BJ (cell line): Measurements from ENCODE around the gene TTC27. TPM values are rescaled to one million over a fixed set of nuclear protein-coding genes. Genes with fewer than 3 reads are reported as not detected.

Experiments used
- CTCF ChIA-PET: fragments of 350-600 bp; formaldehyde crosslinking; extraction: SDS; loops from one replicate; lab custom pipeline; 2021; ENCODE audit warnings: antibody characterized with exemption, inconsistent platforms; lab: Yijun Ruan, JAX
- POLR2A ChIA-PET: fragments of 300-600 bp; sonication (Branson Sonifier 250); formaldehyde crosslinking; extraction: SDS; loops from one replicate; lab custom pipeline; 2021; ENCODE audit warnings: antibody characterized with exemption; lab: Charles Lee
- DNase-seq: peaks from one replicate; pipeline ENCODE4 v3.0.0-alpha.2; 2011; ENCODE audit warnings: low read depth
- H3K27me3 ChIP-seq: 2 replicates; pipeline ENCODE4 v1.6.0; 2011; ENCODE audit warnings: low read length; ENCODE audit not compliant: control insufficient read depth, insufficient read depth
- H3K36me3 ChIP-seq: 2 replicates; pipeline ENCODE4 v1.5.1; 2011; ENCODE audit warnings: low read length; ENCODE audit not compliant: control insufficient read depth, insufficient read depth
- H3K4me3 ChIP-seq: 2 replicates; pipeline ENCODE4 v1.5.1; 2011; ENCODE audit warnings: low read depth, mild to moderate bottlenecking, control low read depth, low read length
- CTCF ChIP-seq: IDR thresholded peaks from 2 replicates; pipeline ENCODE4 v1.5.1; 2011; ENCODE audit warnings: low read depth, mild to moderate bottlenecking, control low read depth, inconsistent platforms, low read length, moderate library complexity; ENCODE audit not compliant: insufficient read depth
- polyA plus RNA-seq: library from polyadenylated mRNA; depleted of rRNA; stranded (reverse); fragments of >200 nt; gene quantifications from 2 replicates; pipeline ENCODE4 v1.2.3, GENCODE V29; 2011

TTC27 gene
- polyA plus RNA-seq, 1 experiment, result 10.4 TPM

DNA sequence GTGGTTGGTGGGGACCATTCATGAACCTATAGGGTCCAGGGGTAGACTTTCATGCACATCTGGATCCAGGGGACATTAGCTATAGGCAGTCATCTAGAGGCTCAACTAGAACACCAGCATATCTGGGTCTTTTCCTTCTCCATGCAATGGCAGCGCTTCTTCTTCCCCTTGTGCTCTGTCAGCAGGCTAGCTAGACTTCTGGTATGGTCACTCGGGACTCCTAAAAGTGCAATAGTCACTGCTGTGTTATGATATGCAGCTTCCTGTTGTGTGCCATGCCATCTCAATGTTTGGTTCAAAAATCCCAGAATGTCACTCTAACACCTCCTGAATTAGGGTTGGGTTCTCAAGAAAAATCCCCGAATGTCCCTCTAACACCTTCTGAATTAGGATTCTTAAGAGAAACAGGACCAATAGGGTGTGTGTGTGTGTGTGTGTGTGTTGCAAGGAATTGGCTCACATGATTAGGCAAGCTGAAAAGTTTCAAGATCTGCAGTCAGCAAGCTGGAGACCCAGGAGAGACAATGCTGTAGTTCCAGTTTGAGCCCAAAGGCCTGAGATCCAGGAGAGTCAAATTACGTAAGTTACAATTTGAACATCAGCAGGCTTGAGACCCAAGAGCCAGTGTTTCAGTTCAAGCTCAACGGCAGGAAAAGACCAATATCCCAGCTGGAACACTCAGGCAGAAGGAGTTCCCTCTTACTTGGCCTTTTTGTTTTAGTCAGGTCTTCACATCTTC is 221.8 kb downstream of the TTC27 start:
- no peak for TF ChIP-seq CTCF
- no peak for DNase-seq
- ChIA-PET CTCF (interaction anchor here (1.0 kb wide), 1 partner anchor 73 kb away, joined by 3 read pairs; no protein-coding TSS in a partner anchor), POLR2A (interaction anchor here (0.6 kb wide), 1 partner anchor 546 kb away, joined by 3 read pairs; no protein-coding TSS in a partner anchor)
- no peak overlapping the region for H3K4me3 ChIP-seq
- H3K27me3 ChIP-seq, result no peaks in the 10 kb centered on the region
- H3K36me3 ChIP-seq, result no peaks in the 10 kb centered on the region

- Histone ChIP-seq H3K4me3 (no peak overlapping the region), H3K27me3 (no peaks in the 10 kb centered on the region), H3K36me3 (no peaks in the 10 kb centered on the region)
- ChIA-PET POLR2A (no interaction called here), CTCF (interaction anchor here (1.1 kb wide), 1 partner anchor 182 kb away, joined by 3 read pairs; no protein-coding TSS in a partner anchor)
- no peak for DNase-seq
- no peak for TF ChIP-seq CTCF
These were observed 224.1 kb downstream of the TTC27 start for GRCh38 chr2:32851777-32852439.

- H3K36me3 ChIP-seq, result no peaks in the 10 kb centered on the region
- ChIA-PET CTCF (no interaction called here), POLR2A (no interaction called here)
- no peak overlapping the region for H3K4me3 ChIP-seq
- H3K27me3 ChIP-seq, result no peaks in the 10 kb centered on the region
- no peak for DNase-seq
- no peak for TF ChIP-seq CTCF
These were observed 225.0 kb downstream of the TTC27 start for GRCh38 chr2:32852856-32853255.

GRCh38 chr2:32856891-32857290 is 229.0 kb downstream of the TTC27 start:
- no peak for TF ChIP-seq CTCF
- DNase-seq, result no peak
- Histone ChIP-seq H3K36me3 (no peaks in the 10 kb centered on the region), H3K4me3 (no peak overlapping the region), H3K27me3 (no peaks in the 10 kb centered on the region)
- POLR2A ChIA-PET, result no interaction called here
- CTCF ChIA-PET, result no interaction called here

- no peaks in the 10 kb centered on the region for H3K27me3 ChIP-seq
- CTCF ChIA-PET, result no interaction called here
- DNase-seq, result no peak
- no peak overlapping the region for H3K4me3 ChIP-seq
- POLR2A ChIA-PET, result no interaction called here
- no peaks in the 10 kb centered on the region for H3K36me3 ChIP-seq
- no peak for TF ChIP-seq CTCF
These were observed 230.9 kb downstream of the TTC27 start for GRCh38 chr2:32858713-32859112.
